PFSK-1 (cell line): Measurements from ENCODE around the gene CST6.

ENCODE experiments used
- POLR2AphosphoS5 ChIP-seq: IDR thresholded peaks from 2 replicates; pipeline ENCODE4 v1.6.1; 2012; ENCODE audit warnings: low read depth, mild to moderate bottlenecking, control low read depth, low read length, moderate library complexity
- TAF1 ChIP-seq: IDR thresholded peaks from 2 replicates; pipeline ENCODE4 v1.6.1; 2012; ENCODE audit warnings: low read length, control low read depth, borderline replicate concordance; ENCODE audit not compliant: insufficient read depth
- TF ChIP-seq, protein P1 (sequence below), 2 experiments: IDR thresholded peaks; 2 replicates each; pipeline versions ENCODE4 v1.6.1 to v1.8.0; 2011 to 2012; ENCODE audit warnings: low read depth in 2 of 2, low read length in 2 of 2, control low read depth in 1 of 2, inconsistent platforms in 1 of 2, mild to moderate bottlenecking in 1 of 2, moderate library complexity in 1 of 2; ENCODE audit not compliant: insufficient read depth in 1 of 2

DNA sequence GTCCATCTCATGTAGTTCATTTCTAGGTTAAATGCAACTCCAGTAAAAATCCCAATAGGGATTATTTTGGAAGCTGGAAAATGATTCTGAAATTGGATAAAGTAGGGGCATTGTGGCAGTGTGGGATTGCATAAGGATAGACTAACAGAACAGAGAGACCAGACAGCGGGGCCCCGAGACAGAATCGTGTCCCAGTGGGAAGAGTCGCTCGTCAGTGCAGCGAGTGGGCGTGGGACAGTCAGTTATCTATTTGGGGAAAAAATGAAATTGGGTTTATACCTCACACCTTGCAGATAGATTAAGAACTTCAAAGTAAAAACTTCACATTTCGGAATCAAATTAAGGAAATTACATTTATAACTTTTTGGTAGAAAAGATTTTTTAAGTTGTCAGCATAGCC, 39.7 kb upstream of the CST6 start:
- TF ChIP-seq TAF1 = no peak
- TF ChIP-seq POLR2AphosphoS5 = no peak
- TF ChIP-seq, protein P1, sequence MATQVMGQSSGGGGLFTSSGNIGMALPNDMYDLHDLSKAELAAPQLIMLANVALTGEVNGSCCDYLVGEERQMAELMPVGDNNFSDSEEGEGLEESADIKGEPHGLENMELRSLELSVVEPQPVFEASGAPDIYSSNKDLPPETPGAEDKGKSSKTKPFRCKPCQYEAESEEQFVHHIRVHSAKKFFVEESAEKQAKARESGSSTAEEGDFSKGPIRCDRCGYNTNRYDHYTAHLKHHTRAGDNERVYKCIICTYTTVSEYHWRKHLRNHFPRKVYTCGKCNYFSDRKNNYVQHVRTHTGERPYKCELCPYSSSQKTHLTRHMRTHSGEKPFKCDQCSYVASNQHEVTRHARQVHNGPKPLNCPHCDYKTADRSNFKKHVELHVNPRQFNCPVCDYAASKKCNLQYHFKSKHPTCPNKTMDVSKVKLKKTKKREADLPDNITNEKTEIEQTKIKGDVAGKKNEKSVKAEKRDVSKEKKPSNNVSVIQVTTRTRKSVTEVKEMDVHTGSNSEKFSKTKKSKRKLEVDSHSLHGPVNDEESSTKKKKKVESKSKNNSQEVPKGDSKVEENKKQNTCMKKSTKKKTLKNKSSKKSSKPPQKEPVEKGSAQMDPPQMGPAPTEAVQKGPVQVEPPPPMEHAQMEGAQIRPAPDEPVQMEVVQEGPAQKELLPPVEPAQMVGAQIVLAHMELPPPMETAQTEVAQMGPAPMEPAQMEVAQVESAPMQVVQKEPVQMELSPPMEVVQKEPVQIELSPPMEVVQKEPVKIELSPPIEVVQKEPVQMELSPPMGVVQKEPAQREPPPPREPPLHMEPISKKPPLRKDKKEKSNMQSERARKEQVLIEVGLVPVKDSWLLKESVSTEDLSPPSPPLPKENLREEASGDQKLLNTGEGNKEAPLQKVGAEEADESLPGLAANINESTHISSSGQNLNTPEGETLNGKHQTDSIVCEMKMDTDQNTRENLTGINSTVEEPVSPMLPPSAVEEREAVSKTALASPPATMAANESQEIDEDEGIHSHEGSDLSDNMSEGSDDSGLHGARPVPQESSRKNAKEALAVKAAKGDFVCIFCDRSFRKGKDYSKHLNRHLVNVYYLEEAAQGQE (IDR thresholded peaks at IDR 0.05; ENCODE audit: insufficient read depth in 1 of 2, low read depth in 2 of 2, low read length in 2 of 2) = no peak
